ENCODE results near the gene ZNF71.

The ZNF71 gene

GRCh38 chr19:56594783-56595547 lies at the start of gene ZNF71:
TSS of gene ZNF71 (plus strand) at chr19:56595302. CDS start at chr19:56601559, 6,257 bp downstream.
- DNase-seq (ENCODE audit: low read depth) = peak; percentile 85

- DNase-seq (ENCODE audit: low read depth) = no peak
Observed at GRCh38 chr19:56547535-56547934, 47.6 kb upstream of the ZNF71 start.

- DNase-seq (ENCODE audit: low read depth) = no peak
Observed at GRCh38 chr19:56554272-56554869, 40.7 kb upstream of the ZNF71 start.

GRCh38 chr19:56562766-56563165 lies 32.3 kb upstream of the ZNF71 start:
- no peak for DNase-seq (ENCODE audit: low read depth)

- DNase-seq (ENCODE audit: low read depth) = peak; percentile 45
Observed at GRCh38 chr19:56566904-56567273, 28.2 kb upstream of the ZNF71 start.

GRCh38 chr19:56567274-56568120 lies 27.6 kb upstream of the ZNF71 start, which contains the start of gene ZNF470:
TSS of gene ZNF470 (plus strand) at chr19:56567468. CDS start at chr19:56570312, 2,844 bp downstream.
- DNase-seq (ENCODE audit: low read depth) = peak; percentile 94

- no peak for DNase-seq (ENCODE audit: low read depth)
Observed at GRCh38 chr19:56572589-56572988, 22.5 kb upstream of the ZNF71 start.

GRCh38 chr19:56573914-56574313 lies 21.2 kb upstream of the ZNF71 start:
- no peak for DNase-seq (ENCODE audit: low read depth)

GRCh38 chr19:56577719-56578602 lies 17.1 kb upstream of the ZNF71 start:
- DNase-seq (ENCODE audit: low read depth) = no peak

GRCh38 chr19:56594446-56594782 lies 688 bp upstream of the ZNF71 start:
- DNase-seq (ENCODE audit: low read depth) = no peak

GRCh38 chr19:56595548-56595899 lies 422 bp downstream of the ZNF71 start:
- DNase-seq (ENCODE audit: low read depth) = no peak

GRCh38 chr19:56596676-56597075 lies 1.6 kb downstream of the ZNF71 start:
- DNase-seq (ENCODE audit: low read depth) = no peak

- DNase-seq (ENCODE audit: low read depth) = peak; percentile 4
Observed at GRCh38 chr19:56597696-56598095, 2.6 kb downstream of the ZNF71 start.

- DNase-seq (ENCODE audit: low read depth) = peak; percentile 16
Observed at GRCh38 chr19:56601375-56601774, 6.3 kb downstream of the ZNF71 start.

- no peak for DNase-seq (ENCODE audit: low read depth)
Observed at GRCh38 chr19:56603829-56604228, 8.7 kb downstream of the ZNF71 start.

- DNase-seq (ENCODE audit: low read depth) = no peak
Observed at GRCh38 chr19:56608274-56608964, 13.3 kb downstream of the ZNF71 start.

- no peak for DNase-seq (ENCODE audit: low read depth)
Observed at GRCh38 chr19:56611288-56611687, 16.2 kb downstream of the ZNF71 start.

GRCh38 chr19:56612737-56613136 lies 17.6 kb downstream of the ZNF71 start:
- no peak for DNase-seq (ENCODE audit: low read depth)

GRCh38 chr19:56613639-56614038 lies 18.5 kb downstream of the ZNF71 start:
- DNase-seq (ENCODE audit: low read depth) = no peak

GRCh38 chr19:56617531-56617930 lies 22.4 kb downstream of the ZNF71 start:
- DNase-seq (ENCODE audit: low read depth) = no peak

GRCh38 chr19:56619121-56619520 lies 24.0 kb downstream of the ZNF71 start:
- no peak for DNase-seq (ENCODE audit: low read depth)
